Sigmoid colon (tissue), 4 donors: ENCODE data around the gene FDX1.

Source experiments
- CTCF ChIP-seq, 4 experiments: fragments of 450-650 bp in 3 of 4; fragments of 200-600 bp in 1 of 4; IDR thresholded peaks; one replicate each; pipeline ENCODE4 v1.5.1; 2016 to 2019; ENCODE audit warnings: antibody characterized with exemption in 4 of 4, mild to moderate bottlenecking in 3 of 4, moderate library complexity in 2 of 4
- EP300 ChIP-seq, 4 donors: sonication (generic); formaldehyde crosslinking; IDR thresholded peaks; one replicate each; pipeline ENCODE4 v1.6.1; 2017; ENCODE audit warnings: antibody characterized with exemption in 4 of 4
- POLR2A ChIP-seq, 2 donors: fragments of 450-650 bp; IDR thresholded peaks; one replicate each; pipeline ENCODE4 v1.6.1; 2016; ENCODE audit warnings: antibody characterized with exemption in 2 of 2, mild to moderate bottlenecking in 2 of 2, moderate library complexity in 2 of 2
- POLR2AphosphoS5 ChIP-seq, 4 donors: sonication (generic); formaldehyde crosslinking; IDR thresholded peaks; one replicate each; pipeline ENCODE4 v1.6.1; 2017; ENCODE audit warnings: antibody characterized with exemption in 4 of 4

GRCh38 chr11:110491577-110492320 is 62.0 kb downstream of the FDX1 start:
- TF ChIP-seq POLR2AphosphoS5 (IDR thresholded peaks at IDR 0.05) (no peak), CTCF (IDR thresholded peaks at IDR 0.05) (no peak), EP300 (IDR thresholded peaks at IDR 0.05) (no peak), POLR2A (IDR thresholded peaks at IDR 0.05) (no peak)
